CD4-positive, alpha-beta T cell treated with Interleukin-12 subunit alpha and Interleukin-12 subunit beta, for 1 hour (primary cell): ENCODE measurements around the gene PPP2R5C.

Experiments
- DNase-seq: peaks from one replicate; pipeline ENCODE4 v3.0.0-alpha.2; 2020

Gene PPP2R5C

GRCh38 chr14:101819251-101819990 is 57.9 kb downstream of the PPP2R5C start:
- DNase-seq = peak; percentile 95

- DNase-seq = peak; percentile 80
These were observed 58.8 kb downstream of the PPP2R5C start for GRCh38 chr14:101820283-101820798.

- peak; percentile 91 for DNase-seq
These were observed 60.0 kb downstream of the PPP2R5C start for GRCh38 chr14:101821528-101821927.

GRCh38 chr14:101823066-101823465 is 61.6 kb downstream of the PPP2R5C start:
- DNase-seq = peak; percentile 83

- DNase-seq = peak; percentile 88
These were observed 62.1 kb downstream of the PPP2R5C start for GRCh38 chr14:101823511-101824120.

- DNase-seq = no peak
These were observed 62.8 kb downstream of the PPP2R5C start for GRCh38 chr14:101824339-101824727.

GRCh38 chr14:101825797-101826196 is 64.3 kb downstream of the PPP2R5C start:
- no peak for DNase-seq

GRCh38 chr14:101826351-101826750 is 64.8 kb downstream of the PPP2R5C start:
- DNase-seq = no peak

- no peak for DNase-seq
These were observed 65.8 kb downstream of the PPP2R5C start for GRCh38 chr14:101827286-101827685.

GRCh38 chr14:101828046-101828445 is 66.5 kb downstream of the PPP2R5C start:
- no peak for DNase-seq

GRCh38 chr14:101830271-101830670 is 68.8 kb downstream of the PPP2R5C start:
- DNase-seq = no peak

- no peak for DNase-seq
These were observed 71.5 kb downstream of the PPP2R5C start for GRCh38 chr14:101833045-101833444.

- no peak for DNase-seq
These were observed 72.9 kb downstream of the PPP2R5C start for GRCh38 chr14:101834397-101834796.

GRCh38 chr14:101834800-101835547 is 73.5 kb downstream of the PPP2R5C start:
- no peak for DNase-seq

- no peak for DNase-seq
These were observed 74.1 kb downstream of the PPP2R5C start for GRCh38 chr14:101835566-101835965.

GRCh38 chr14:101836135-101836534 is 74.6 kb downstream of the PPP2R5C start:
- DNase-seq = no peak

GRCh38 chr14:101838476-101838875 is 77.0 kb downstream of the PPP2R5C start:
- no peak for DNase-seq

- peak; percentile 55 for DNase-seq
These were observed 77.7 kb downstream of the PPP2R5C start for GRCh38 chr14:101839236-101839635.

GRCh38 chr14:101839661-101840060 is 78.2 kb downstream of the PPP2R5C start:
- no peak for DNase-seq

- DNase-seq = no peak
These were observed 79.3 kb downstream of the PPP2R5C start for GRCh38 chr14:101840649-101841369.

- no peak for DNase-seq
These were observed 81.5 kb downstream of the PPP2R5C start for GRCh38 chr14:101843038-101843437.

- peak; percentile 77 for DNase-seq
These were observed 82.2 kb downstream of the PPP2R5C start for GRCh38 chr14:101843665-101844064.

GRCh38 chr14:101844219-101844618 is 82.7 kb downstream of the PPP2R5C start:
- DNase-seq = no peak
